ENCODE data around the gene SCO2.

DNA sequence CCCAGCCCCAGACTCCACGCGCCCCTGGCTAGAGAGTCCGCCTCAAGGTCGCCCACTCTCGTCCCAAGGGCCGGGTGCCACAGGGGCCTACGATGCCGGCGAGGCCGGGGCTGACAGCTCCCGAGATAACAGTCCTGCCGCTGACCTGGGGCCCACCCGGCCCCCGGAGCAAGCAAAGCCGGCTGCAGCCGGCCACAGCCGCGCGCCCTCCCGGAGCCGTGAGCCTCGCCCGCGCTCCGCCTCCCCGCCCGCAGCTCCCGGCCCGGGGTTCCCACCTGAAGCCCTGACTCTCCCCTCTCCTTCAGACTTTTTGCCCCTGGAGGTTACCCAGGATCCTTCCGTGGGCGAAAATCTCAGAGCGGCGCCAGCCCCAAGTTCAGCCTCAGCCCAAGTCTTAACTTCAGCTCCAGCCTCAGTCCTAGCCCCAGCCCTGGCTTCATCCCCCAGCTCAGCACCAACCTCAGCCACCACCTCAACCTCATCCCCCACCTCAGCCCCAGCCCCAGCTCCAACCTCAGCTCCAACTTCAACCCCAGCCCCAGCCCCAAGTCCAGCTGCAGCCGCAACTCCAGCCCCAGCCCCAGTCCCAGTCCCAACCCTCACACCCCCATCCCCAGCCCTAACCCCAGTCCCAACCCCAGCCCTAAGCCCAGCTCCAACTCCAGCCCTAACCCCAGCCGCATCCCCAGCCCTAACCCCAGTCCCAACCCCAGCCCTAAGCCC, 22.0 kb upstream of the SCO2 start:
- TF ChIP-seq ATF3 (CRISPR knock-in tag; IDR thresholded peaks at IDR 0.05) (no peak), POLR2AphosphoS5 (IDR thresholded peaks at IDR 0.05; ENCODE audit: low read depth, low read length) (no peak), FOXA1 (IDR thresholded peaks at IDR 0.05) (no peak), FOXA1 (CRISPR knock-in tag; IDR thresholded peaks at IDR 0.05) (no peak), MYC (CRISPR knock-in tag; IDR thresholded peaks at IDR 0.05; ENCODE audit: borderline replicate concordance) (no peak), ZNF138 (CRISPR knock-in tag; IDR thresholded peaks at IDR 0.05; ENCODE audit: low read depth) (no peak), CTCF (CRISPR knock-in tag; IDR thresholded peaks at IDR 0.05) (no peak)
- TF ChIP-seq, protein P1, sequence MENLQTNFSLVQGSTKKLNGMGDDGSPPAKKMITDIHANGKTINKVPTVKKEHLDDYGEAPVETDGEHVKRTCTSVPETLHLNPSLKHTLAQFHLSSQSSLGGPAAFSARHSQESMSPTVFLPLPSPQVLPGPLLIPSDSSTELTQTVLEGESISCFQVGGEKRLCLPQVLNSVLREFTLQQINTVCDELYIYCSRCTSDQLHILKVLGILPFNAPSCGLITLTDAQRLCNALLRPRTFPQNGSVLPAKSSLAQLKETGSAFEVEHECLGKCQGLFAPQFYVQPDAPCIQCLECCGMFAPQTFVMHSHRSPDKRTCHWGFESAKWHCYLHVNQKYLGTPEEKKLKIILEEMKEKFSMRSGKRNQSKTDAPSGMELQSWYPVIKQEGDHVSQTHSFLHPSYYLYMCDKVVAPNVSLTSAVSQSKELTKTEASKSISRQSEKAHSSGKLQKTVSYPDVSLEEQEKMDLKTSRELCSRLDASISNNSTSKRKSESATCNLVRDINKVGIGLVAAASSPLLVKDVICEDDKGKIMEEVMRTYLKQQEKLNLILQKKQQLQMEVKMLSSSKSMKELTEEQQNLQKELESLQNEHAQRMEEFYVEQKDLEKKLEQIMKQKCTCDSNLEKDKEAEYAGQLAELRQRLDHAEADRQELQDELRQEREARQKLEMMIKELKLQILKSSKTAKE (CRISPR knock-in tag; IDR thresholded peaks at IDR 0.05; ENCODE audit: borderline replicate concordance) = no peak
- TF ChIP-seq, protein P2, sequence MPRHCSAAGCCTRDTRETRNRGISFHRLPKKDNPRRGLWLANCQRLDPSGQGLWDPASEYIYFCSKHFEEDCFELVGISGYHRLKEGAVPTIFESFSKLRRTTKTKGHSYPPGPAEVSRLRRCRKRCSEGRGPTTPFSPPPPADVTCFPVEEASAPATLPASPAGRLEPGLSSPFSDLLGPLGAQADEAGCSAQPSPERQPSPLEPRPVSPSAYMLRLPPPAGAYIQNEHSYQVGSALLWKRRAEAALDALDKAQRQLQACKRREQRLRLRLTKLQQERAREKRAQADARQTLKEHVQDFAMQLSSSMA (CRISPR knock-in tag; IDR thresholded peaks at IDR 0.05) = no peak

All from HepG2 (cell line).